Natural killer cell (primary cell): Measurements from ENCODE around the gene COX19. TPM values are rescaled to one million over a fixed set of nuclear protein-coding genes. Genes with fewer than 3 reads are reported as not detected.

Experiments
- ATAC-seq, 3 donors: fragments of 150-1000 bp in 2 of 3; fragments of 200-7000 bp in 1 of 3; cut with Tn5 transposase; 1 replicate in 1 of 3; 2 replicates in 2 of 3; pipeline ENCODE4 v1.10.0; 2021; ENCODE audit warnings: mild to moderate bottlenecking in 2 of 3, moderate library complexity in 2 of 3
- DNase-seq, 2 donors: peaks; one replicate each; pipeline versions ENCODE4 v3.0.0 to v3.0.0-alpha.2; 2013 to 2021; ENCODE audit warnings: mixed read lengths in 1 of 2
- H3K27ac ChIP-seq: one replicate; pipeline ENCODE4 v1.5.1; 2013; ENCODE audit warnings: mild to moderate bottlenecking, low read length
- H3K27me3 ChIP-seq: one replicate; pipeline ENCODE4 v1.6.1; 2013; ENCODE audit warnings: low read length; ENCODE audit not compliant: control insufficient read depth, insufficient read depth
- H3K36me3 ChIP-seq: one replicate; pipeline ENCODE4 v1.6.1; 2013; ENCODE audit warnings: low read length; ENCODE audit not compliant: control insufficient read depth, insufficient read depth
- H3K4me1 ChIP-seq: one replicate; pipeline ENCODE4 v1.6.1; 2013; ENCODE audit warnings: low read length; ENCODE audit not compliant: control insufficient read depth, insufficient read depth
- H3K4me3 ChIP-seq: one replicate; pipeline ENCODE4 v1.5.1; 2013; ENCODE audit warnings: low read length
- H3K9me3 ChIP-seq: one replicate; pipeline ENCODE4 v1.6.1; 2013; ENCODE audit warnings: low read length; ENCODE audit not compliant: control insufficient read depth, insufficient read depth
- H3K27ac Mint-ChIP-seq, 2 donors: one replicate each; pipeline ENCODE4 v1.8.0; 2022; ENCODE audit warnings: mild to moderate bottlenecking in 2 of 2, mixed read lengths in 2 of 2, moderate library complexity in 1 of 2
- H3K27me3 Mint-ChIP-seq, 2 donors: one replicate each; pipeline ENCODE4 v1.8.0; 2022; ENCODE audit warnings: low read depth in 2 of 2, mixed read lengths in 2 of 2
- H3K36me3 Mint-ChIP-seq: one replicate; pipeline ENCODE4 v1.8.0; 2022; ENCODE audit warnings: mixed read lengths
- H3K4me1 Mint-ChIP-seq, 2 donors: one replicate each; pipeline ENCODE4 v1.8.0; 2022; ENCODE audit warnings: mixed read lengths in 2 of 2
- H3K4me3 Mint-ChIP-seq: one replicate; pipeline ENCODE4 v1.8.0; 2022; ENCODE audit warnings: mild to moderate bottlenecking, moderate library complexity, mixed read lengths
- H3K9me3 Mint-ChIP-seq, 2 donors: one replicate each; pipeline ENCODE4 v1.8.0; 2022; ENCODE audit warnings: mixed read lengths in 2 of 2
- WGBS: methylation state at CpG from one replicate; pipeline ENCODE4 v1.1.7; 2013; ENCODE audit warnings: missing lambda C conversion rate; ENCODE audit not compliant: insufficient coverage; 5-methylcytosine and 5-hydroxymethylcytosine counted together
- intact Hi-C: fragments of 100-400 bp; cut with micrococcal nuclease; formaldehyde crosslinking; loops from one replicate; pipeline ENCODE4 v1.14.2; 2022
- total RNA-seq, 4 donors: library from RNA; stranded (reverse); fragments of 120-200 nt in 1 of 4; gene quantifications; one replicate each; pipeline versions ENCODE4 v1.2.3 to v1.2.4, GENCODE V29; 2013 to 2022
- TF ChIP-seq, protein P1 (sequence below): fragments of 200-600 bp; IDR thresholded peaks from one replicate; pipeline ENCODE4 v1.8.0; 2022; ENCODE audit warnings: antibody characterized with exemption

Gene COX19
- total RNA-seq, 3 donors from 2014 or later (not counting 1 experiment from before 2014, with no cell fraction given) = 33.6 to 38.3 (median 33.6) TPM

- peaks cover 50 to 61% of the 10 kb centered on the region in 2 donors for H3K4me1 Mint-ChIP-seq
- no peaks in the 10 kb centered on the region for H3K9me3 ChIP-seq
- WGBS = 15% methylated on average over 40 of the region's 40 CpGs
- no peaks in the 10 kb centered on the region for H3K27me3 Mint-ChIP-seq
- peak overlapping the region; percentile 92 for H3K4me3 Mint-ChIP-seq
- H3K36me3 Mint-ChIP-seq = no peaks in the 10 kb centered on the region
- peak overlapping the region; percentile 93 to 95 for H3K27ac Mint-ChIP-seq
- peaks cover 5% of the 10 kb centered on the region for H3K36me3 ChIP-seq
- H3K9me3 Mint-ChIP-seq = no peaks in the 10 kb centered on the region
- peaks cover 80% of the 10 kb centered on the region for H3K4me1 ChIP-seq
- H3K27me3 ChIP-seq = no peaks in the 10 kb centered on the region
- TF ChIP-seq, protein P1, sequence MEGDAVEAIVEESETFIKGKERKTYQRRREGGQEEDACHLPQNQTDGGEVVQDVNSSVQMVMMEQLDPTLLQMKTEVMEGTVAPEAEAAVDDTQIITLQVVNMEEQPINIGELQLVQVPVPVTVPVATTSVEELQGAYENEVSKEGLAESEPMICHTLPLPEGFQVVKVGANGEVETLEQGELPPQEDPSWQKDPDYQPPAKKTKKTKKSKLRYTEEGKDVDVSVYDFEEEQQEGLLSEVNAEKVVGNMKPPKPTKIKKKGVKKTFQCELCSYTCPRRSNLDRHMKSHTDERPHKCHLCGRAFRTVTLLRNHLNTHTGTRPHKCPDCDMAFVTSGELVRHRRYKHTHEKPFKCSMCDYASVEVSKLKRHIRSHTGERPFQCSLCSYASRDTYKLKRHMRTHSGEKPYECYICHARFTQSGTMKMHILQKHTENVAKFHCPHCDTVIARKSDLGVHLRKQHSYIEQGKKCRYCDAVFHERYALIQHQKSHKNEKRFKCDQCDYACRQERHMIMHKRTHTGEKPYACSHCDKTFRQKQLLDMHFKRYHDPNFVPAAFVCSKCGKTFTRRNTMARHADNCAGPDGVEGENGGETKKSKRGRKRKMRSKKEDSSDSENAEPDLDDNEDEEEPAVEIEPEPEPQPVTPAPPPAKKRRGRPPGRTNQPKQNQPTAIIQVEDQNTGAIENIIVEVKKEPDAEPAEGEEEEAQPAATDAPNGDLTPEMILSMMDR = no peak
- peak overlapping the region; percentile 93 for H3K27ac ChIP-seq
- ATAC-seq = peak; percentile 60 to 87 (median 82)
- intact Hi-C loops = loop anchor here (1.0 to 5.0 kb wide), 6 partner anchors 13 to 609 kb away; partner anchors contain the start of genes ADAP1, GET4, GPR146 and MAFK
- DNase-seq = peak; percentile 86 to 96
- peak overlapping the region; percentile 52 for H3K4me3 ChIP-seq
Measured at GRCh38 chr7:923108-924041, 52.0 kb downstream of the COX19 start.

DNA sequence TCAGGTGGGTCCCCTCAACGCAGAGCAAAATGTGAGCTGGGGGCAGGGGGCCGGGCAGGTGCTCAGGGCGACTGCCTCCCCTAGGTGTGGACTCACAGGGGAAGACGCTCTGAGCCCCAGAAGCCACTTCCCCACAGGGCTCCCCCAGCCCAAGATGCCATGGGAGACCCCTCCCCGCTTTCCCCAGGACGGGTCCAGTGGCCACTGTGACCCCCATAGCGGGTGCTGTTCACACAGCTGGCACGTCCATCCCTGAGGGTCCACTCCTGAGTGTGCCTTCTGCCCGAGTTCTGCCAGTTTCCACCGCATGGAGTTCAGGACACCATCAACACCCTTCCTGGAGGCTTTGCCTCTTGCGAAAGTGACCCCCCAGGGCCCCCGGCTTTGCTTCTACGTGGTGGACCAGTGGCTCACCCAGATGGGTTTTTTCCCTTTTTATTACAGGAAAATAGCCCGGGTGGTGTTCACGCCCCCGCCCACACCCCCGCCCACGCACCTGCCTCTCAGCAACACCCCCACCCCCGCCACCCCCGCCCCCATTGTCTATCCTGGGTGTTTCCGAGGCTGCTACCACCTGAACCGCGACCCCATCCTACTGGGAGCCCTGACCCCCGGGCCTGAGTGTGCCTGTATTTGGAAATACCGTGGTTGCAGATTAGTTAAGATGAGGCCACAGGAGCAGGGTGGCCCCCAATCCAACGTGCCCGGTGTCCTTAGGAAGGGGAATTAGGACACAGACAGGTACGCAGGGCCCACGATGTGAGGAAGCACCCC is 52.8 kb downstream of the COX19 start:
- no peaks in the 10 kb centered on the region for H3K9me3 Mint-ChIP-seq
- peak overlapping the region; percentile 93 to 95 for H3K27ac Mint-ChIP-seq
- TF ChIP-seq, protein P1 = no peak
- Histone ChIP-seq H3K36me3 (peaks cover 5% of the 10 kb centered on the region), H3K27me3 (no peaks in the 10 kb centered on the region), H3K4me3 (peak overlapping the region; percentile 52), H3K27ac (peak overlapping the region; percentile 93), H3K4me1 (peaks cover 71% of the 10 kb centered on the region), H3K9me3 (no peaks in the 10 kb centered on the region)
- ATAC-seq (peak; percentile 4 to 22 (median 9)), DNase-seq (peak; percentile 55 to 67)
- intact Hi-C loops = loop anchor here (1.0 to 5.0 kb wide), 5 partner anchors 12 to 610 kb away; partner anchors contain the start of genes GET4, GPR146 and MAFK
- H3K4me1 Mint-ChIP-seq = peaks cover 48 to 66% of the 10 kb centered on the region in 2 donors
- H3K4me3 Mint-ChIP-seq = peak overlapping the region; percentile 92
- WGBS = 16% methylated on average over 22 of the region's 29 CpGs
- no peaks in the 10 kb centered on the region for H3K27me3 Mint-ChIP-seq
- no peaks in the 10 kb centered on the region for H3K36me3 Mint-ChIP-seq

GRCh38 chr7:921581-922333 is 53.6 kb downstream of the COX19 start:
- ATAC-seq (no peak), DNase-seq (peak; percentile 30 to 54)
- Histone ChIP-seq H3K36me3 (peaks cover 5% of the 10 kb centered on the region), H3K27ac (peak overlapping the region; percentile 87), H3K4me3 (peak overlapping the region; percentile 32), H3K27me3 (no peaks in the 10 kb centered on the region), H3K4me1 (peaks cover 63% of the 10 kb centered on the region), H3K9me3 (no peaks in the 10 kb centered on the region)
- no peaks in the 10 kb centered on the region for H3K27me3 Mint-ChIP-seq
- WGBS = 30% methylated on average over 36 of the region's 36 CpGs
- no peaks in the 10 kb centered on the region for H3K36me3 Mint-ChIP-seq
- H3K27ac Mint-ChIP-seq = peak overlapping the region; percentile 93 to 95
- TF ChIP-seq, protein P1 = no peak
- H3K9me3 Mint-ChIP-seq = no peaks in the 10 kb centered on the region
- H3K4me1 Mint-ChIP-seq = peaks cover 41 to 58% of the 10 kb centered on the region in 2 donors
- intact Hi-C loops = loop anchor here (2.0 to 5.0 kb wide), 4 partner anchors 45 to 611 kb away; partner anchors contain the start of genes GET4, GPR146 and MAFK
- peak overlapping the region; percentile 74 for H3K4me3 Mint-ChIP-seq
